Measurements from ENCODE around the gene RAP1GAP2.

- TF ChIP-seq EP300 (IDR thresholded peaks at IDR 0.05) (no peak), POLR2A (IDR thresholded peaks at IDR 0.05) (no peak), POLR2AphosphoS5 (IDR thresholded peaks at IDR 0.05) (no peak)
- TF ChIP-seq, protein P1, sequence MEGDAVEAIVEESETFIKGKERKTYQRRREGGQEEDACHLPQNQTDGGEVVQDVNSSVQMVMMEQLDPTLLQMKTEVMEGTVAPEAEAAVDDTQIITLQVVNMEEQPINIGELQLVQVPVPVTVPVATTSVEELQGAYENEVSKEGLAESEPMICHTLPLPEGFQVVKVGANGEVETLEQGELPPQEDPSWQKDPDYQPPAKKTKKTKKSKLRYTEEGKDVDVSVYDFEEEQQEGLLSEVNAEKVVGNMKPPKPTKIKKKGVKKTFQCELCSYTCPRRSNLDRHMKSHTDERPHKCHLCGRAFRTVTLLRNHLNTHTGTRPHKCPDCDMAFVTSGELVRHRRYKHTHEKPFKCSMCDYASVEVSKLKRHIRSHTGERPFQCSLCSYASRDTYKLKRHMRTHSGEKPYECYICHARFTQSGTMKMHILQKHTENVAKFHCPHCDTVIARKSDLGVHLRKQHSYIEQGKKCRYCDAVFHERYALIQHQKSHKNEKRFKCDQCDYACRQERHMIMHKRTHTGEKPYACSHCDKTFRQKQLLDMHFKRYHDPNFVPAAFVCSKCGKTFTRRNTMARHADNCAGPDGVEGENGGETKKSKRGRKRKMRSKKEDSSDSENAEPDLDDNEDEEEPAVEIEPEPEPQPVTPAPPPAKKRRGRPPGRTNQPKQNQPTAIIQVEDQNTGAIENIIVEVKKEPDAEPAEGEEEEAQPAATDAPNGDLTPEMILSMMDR (IDR thresholded peaks at IDR 0.05): no peak
These were observed 37.4 kb upstream of the RAP1GAP2 start for GRCh38 chr17:2758870-2759269.

Data from sigmoid colon (tissue), 4 donors.